H9 (cell line): Measurements from ENCODE around the gene TAF1A. TPM values are rescaled to one million over a fixed set of nuclear protein-coding genes. Genes with fewer than 3 reads are reported as not detected.

Experiments
- DNase-seq: peaks from one replicate; pipeline ENCODE4 v3.0.0-alpha.2; 2017
- H2AFZ ChIP-seq: one replicate; pipeline ENCODE4 v1.6.1; 2013; ENCODE audit warnings: mild to moderate bottlenecking, low read length, control low read depth, moderate library complexity
- H2AK5ac ChIP-seq: 2 replicates; pipeline ENCODE4 v1.6.1; 2013; ENCODE audit warnings: low read length, control low read depth, mixed read lengths; ENCODE audit not compliant: insufficient read length
- H2BK120ac ChIP-seq: one replicate; pipeline ENCODE4 v1.6.1; 2013; ENCODE audit warnings: low read depth, mild to moderate bottlenecking, low read length, control low read depth, inconsistent platforms; ENCODE audit not compliant: poor library complexity, severe bottlenecking
- H2BK12ac ChIP-seq: 2 replicates; pipeline ENCODE4 v1.6.1; 2013; ENCODE audit warnings: low read length, control low read depth, mixed read lengths, low read depth; ENCODE audit not compliant: insufficient read length
- H2BK15ac ChIP-seq: 2 replicates; pipeline ENCODE4 v1.6.1; 2013; ENCODE audit warnings: low read depth, low read length, control low read depth
- H2BK20ac ChIP-seq: one replicate; pipeline ENCODE4 v1.6.1; 2013; ENCODE audit warnings: low read depth, mild to moderate bottlenecking, low read length, control low read depth, inconsistent platforms; ENCODE audit not compliant: poor library complexity, severe bottlenecking
- H2BK5ac ChIP-seq: 2 replicates; pipeline ENCODE4 v1.6.1; 2013; ENCODE audit warnings: low read length, control low read depth, mixed read lengths; ENCODE audit not compliant: insufficient read length
- H3K14ac ChIP-seq: 2 replicates; pipeline ENCODE4 v1.6.1; 2013; ENCODE audit warnings: low read length, control low read depth; ENCODE audit not compliant: insufficient read depth
- H3K18ac ChIP-seq: 2 replicates; pipeline ENCODE4 v1.6.1; 2013; ENCODE audit warnings: low read depth, mild to moderate bottlenecking, mixed read lengths, low read length, control low read depth; ENCODE audit not compliant: insufficient read length
- H3K23ac ChIP-seq: 2 replicates; pipeline ENCODE4 v1.6.1; 2013; ENCODE audit warnings: low read length, control low read depth, mixed read lengths, low read depth; ENCODE audit not compliant: insufficient read length
- H3K23me2 ChIP-seq: 2 replicates; pipeline ENCODE4 v1.6.1; 2013; ENCODE audit warnings: low read depth, mild to moderate bottlenecking, mixed read lengths, low read length, control low read depth; ENCODE audit not compliant: insufficient read length, poor library complexity, severe bottlenecking
- H3K27ac ChIP-seq: 2 replicates; pipeline ENCODE4 v1.5.1; 2013; ENCODE audit warnings: low read length, control low read depth, mixed read lengths, low read depth; ENCODE audit not compliant: insufficient read length
- H3K27me3 ChIP-seq: 2 replicates; pipeline ENCODE4 v1.6.1; 2013; ENCODE audit warnings: low read length, control low read depth, inconsistent platforms; ENCODE audit not compliant: insufficient read depth
- H3K4ac ChIP-seq: 2 replicates; pipeline ENCODE4 v1.6.1; 2013; ENCODE audit warnings: low read depth, mild to moderate bottlenecking, control low read depth, inconsistent platforms, low read length, moderate library complexity
- H3K4me1 ChIP-seq: 2 replicates; pipeline ENCODE4 v1.6.1; 2013; ENCODE audit warnings: low read length, control low read depth, inconsistent platforms; ENCODE audit not compliant: insufficient read depth
- H3K4me2 ChIP-seq: 2 replicates; pipeline ENCODE4 v1.6.1; 2013; ENCODE audit warnings: low read length, control low read depth, mixed read lengths; ENCODE audit not compliant: insufficient read length, insufficient read depth
- H3K56ac ChIP-seq: 2 replicates; pipeline ENCODE4 v1.6.1; 2013; ENCODE audit warnings: low read depth, mild to moderate bottlenecking, mixed read lengths, low read length, control low read depth; ENCODE audit not compliant: insufficient read length
- H3K79me1 ChIP-seq: 2 replicates; pipeline ENCODE4 v1.6.1; 2013; ENCODE audit warnings: low read depth, mild to moderate bottlenecking, moderate library complexity, low read length, control low read depth, inconsistent platforms; ENCODE audit not compliant: insufficient read depth, poor library complexity, severe bottlenecking
- H3K79me2 ChIP-seq: 2 replicates; pipeline ENCODE4 v1.6.1; 2013; ENCODE audit warnings: low read length, control low read depth, inconsistent platforms; ENCODE audit not compliant: insufficient read depth
- H3K9ac ChIP-seq: 2 replicates; pipeline ENCODE4 v1.6.1; 2013; ENCODE audit warnings: low read length, control low read depth, mixed read lengths; ENCODE audit not compliant: insufficient read length; ENCODE audit errors: extremely low read depth
- H3K9me3 ChIP-seq: one replicate; pipeline ENCODE4 v1.6.1; 2013; ENCODE audit warnings: low read depth, low read length, inconsistent platforms; ENCODE audit not compliant: control insufficient read depth
- H3T11ph ChIP-seq: one replicate; pipeline ENCODE4 v1.6.1; 2013; ENCODE audit warnings: mild to moderate bottlenecking, low read length, control low read depth, inconsistent platforms
- H4K20me1 ChIP-seq: one replicate; pipeline ENCODE4 v1.6.1; 2013; ENCODE audit not compliant: control insufficient read depth, insufficient read length, insufficient read depth
- H4K5ac ChIP-seq: 2 replicates; pipeline ENCODE4 v1.6.1; 2013; ENCODE audit warnings: low read depth, mild to moderate bottlenecking, mixed read lengths, low read length, control low read depth; ENCODE audit not compliant: insufficient read length
- H4K8ac ChIP-seq: replicated peaks from 2 replicates; pipeline ENCODE4 v1.6.1; 2013; ENCODE audit warnings: low read length, control low read depth, mixed read lengths, low read depth; ENCODE audit not compliant: insufficient read length
- H4K91ac ChIP-seq: 2 replicates; pipeline ENCODE4 v1.6.1; 2013; ENCODE audit warnings: low read depth, mild to moderate bottlenecking, moderate library complexity, mixed read lengths, low read length, control low read depth; ENCODE audit not compliant: insufficient read length
- H3K27ac Mint-ChIP-seq, 3 experiments: 2 replicates in 2 of 3; 3 replicates in 1 of 3; pipeline ENCODE4 v1.8.0; 2020 to 2021; ENCODE audit warnings: mixed read lengths in 3 of 3, mild to moderate bottlenecking in 1 of 3, moderate library complexity in 1 of 3
- H3K27me3 Mint-ChIP-seq: 2 replicates; pipeline ENCODE4 v1.8.0; 2021; ENCODE audit warnings: low read depth, mild to moderate bottlenecking, moderate library complexity, mixed read lengths
- H3K36me3 Mint-ChIP-seq, 3 experiments: 2 replicates in 2 of 3; 3 replicates in 1 of 3; pipeline ENCODE4 v1.8.0; 2020 to 2021; ENCODE audit warnings: low read depth in 3 of 3, mixed read lengths in 3 of 3; ENCODE audit not compliant: insufficient read depth in 1 of 3
- H3K4me1 Mint-ChIP-seq, 2 experiments: 2 replicates each; pipeline ENCODE4 v1.8.0; 2020; ENCODE audit warnings: mixed read lengths in 2 of 2
- H3K4me3 Mint-ChIP-seq, 2 experiments: 2 replicates in 1 of 2; 3 replicates in 1 of 2; pipeline ENCODE4 v1.8.0; 2020 to 2021; ENCODE audit warnings: mild to moderate bottlenecking in 2 of 2, mixed read lengths in 2 of 2, moderate library complexity in 1 of 2
- H3K9me3 Mint-ChIP-seq, 2 experiments: 2 replicates in 1 of 2; 3 replicates in 1 of 2; pipeline ENCODE4 v1.8.0; 2020; ENCODE audit warnings: mild to moderate bottlenecking in 2 of 2, mixed read lengths in 2 of 2, moderate library complexity in 1 of 2
- CTCF ChIP-seq: fragments of 200-600 bp; sonication (generic); conservative IDR thresholded peaks from 3 replicates; pipeline ENCODE4 v1.8.0; 2021; ENCODE audit warnings: antibody characterized with exemption, mild to moderate bottlenecking
- WGBS: extraction: QIAGEN DNeasy Blood & Tissue Kit; methylation state at CpG from one replicate; pipeline ENCODE4 v1.1.7; 2013; ENCODE audit warnings: missing lambda C conversion rate, low lambda C conversion rate, mixed read lengths; ENCODE audit not compliant: insufficient read length; ENCODE audit errors: extremely low coverage; 5-methylcytosine and 5-hydroxymethylcytosine counted together
- total RNA-seq: library from RNA; stranded (reverse); gene quantifications from 2 replicates; pipeline ENCODE4 v1.2.1, GENCODE V29; 2021

The TAF1A gene
- total RNA-seq, 1 experiment from 2014 or later: 14.8 TPM

GRCh38 chr1:222588135-222588534 is 1.6 kb downstream of the TAF1A start:
- Mint-ChIP-seq H3K4me1 (peaks cover 12 to 15% of the 10 kb centered on the region in 2 experiments), H3K4me3 (peak overlapping the region; percentile 31 to 44; a peak in 4 of 5 replicates), H3K27ac (no peak overlapping the region), H3K9me3 (no peaks in the 10 kb centered on the region), H3K27me3 (peaks cover 5% of the 10 kb centered on the region), H3K36me3 (peaks cover 6 to 34% (median 34%) of the 10 kb centered on the region in 3 experiments; a peak in 6 of 7 replicates)
- peaks cover 2% of the 10 kb centered on the region for H3K79me1 ChIP-seq
- no peaks in the 10 kb centered on the region for H3K9me3 ChIP-seq
- H2BK12ac ChIP-seq: no peak overlapping the region
- DNase-seq: no peak
- peaks cover 7% of the 10 kb centered on the region for H3K23me2 ChIP-seq
- H2BK120ac ChIP-seq: no peak overlapping the region
- no peak overlapping the region for H4K91ac ChIP-seq
- H3K56ac ChIP-seq: no peak overlapping the region
- no peak overlapping the region for H3K23ac ChIP-seq
- H3K14ac ChIP-seq: no peak overlapping the region
- no peak overlapping the region for H2AFZ ChIP-seq
- H2BK20ac ChIP-seq: no peak overlapping the region
- no peak overlapping the region for H4K5ac ChIP-seq
- H4K8ac ChIP-seq: no peak overlapping the region
- no peak overlapping the region for H3K4ac ChIP-seq
- no peak overlapping the region for H3K27ac ChIP-seq
- H3K4me2 ChIP-seq: no peak overlapping the region
- no peak overlapping the region for H3K9ac ChIP-seq
- no CpG with 5 or more reads among the region's 1 CpG for WGBS
- H3K4me1 ChIP-seq: no peaks in the 10 kb centered on the region
- peaks cover 3% of the 10 kb centered on the region; the same call in 1 of the 2 replicates for H3K79me2 ChIP-seq
- no peak overlapping the region for H2AK5ac ChIP-seq
- H2BK5ac ChIP-seq: no peak overlapping the region
- H4K20me1 ChIP-seq: no peaks in the 10 kb centered on the region
- no peaks in the 10 kb centered on the region for H3K27me3 ChIP-seq
- no peak for TF ChIP-seq CTCF
- H3K18ac ChIP-seq: no peak overlapping the region
- H3T11ph ChIP-seq: no peak overlapping the region
- no peak overlapping the region for H2BK15ac ChIP-seq
